ENCODE data around the gene GMEB2. TPM values are rescaled to one million over a fixed set of nuclear protein-coding genes. Genes with fewer than 3 reads are reported as not detected.
A peak's percentile ranks its signal among the peaks of the same experiment; 100 is the strongest.
"Not testable (repeated sequence)": the region's sequence is repeated elsewhere in the genome, so short reads cannot be mapped to it uniquely, and the experiment has no call there.

GMEB2 gene
- 21.9 TPM for total RNA-seq
- polyA plus RNA-seq: 10 to 100 TPM in 2 of 4 donors, 1 to 10 TPM in 2; 8.3 to 10.5 (median 9.4) TPM

- no peaks in the 10 kb centered on the region for H3K36me3 ChIP-seq (ENCODE audit: control insufficient read depth, insufficient read depth, low read length)
- DNase-seq (peak; percentile 67 to 89 (median 82)), ATAC-seq (ENCODE audit: low read depth in 2 of 2) (peak; percentile 56 to 61)
- peaks cover 0 to 56% (median 25%) of the 10 kb centered on the region in 4 donors for H3K4me1 Mint-ChIP-seq
- no peaks in the 10 kb centered on the region for H3K27me3 ChIP-seq (ENCODE audit: control insufficient read depth, insufficient read depth, low read length)
- H3K36me3 Mint-ChIP-seq: peaks cover 20% of the 10 kb centered on the region
- peak within 1 kb of the TSS; percentile 88 to 98 (median 96) for H3K27ac Mint-ChIP-seq
- no peaks in the 10 kb centered on the region for H3K9me3 Mint-ChIP-seq
- H3K9me3 ChIP-seq (ENCODE audit: control insufficient read depth in 2 of 2, low read length in 2 of 2): no peaks in the 10 kb centered on the region
- H3K27me3 Mint-ChIP-seq: no peaks in the 10 kb centered on the region
- peaks cover 37% of the 10 kb centered on the region for H3K4me1 ChIP-seq (ENCODE audit: control insufficient read depth, insufficient read depth, low read length, poor library complexity, severe bottlenecking)
- H3K4me3 Mint-ChIP-seq: peak within 1 kb of the TSS; percentile 79 to 98 (median 96)
- H3K27ac ChIP-seq (ENCODE audit: insufficient read depth, low read length, poor library complexity, severe bottlenecking): peak within 1 kb of the TSS; percentile 93
- peak within 1 kb of the TSS; percentile 84 for H3K4me3 ChIP-seq (ENCODE audit: low read depth, low read length)
Observed at GRCh38 chr20:63626424-63627128, at the start of gene GMEB2. Gene GMEB2, minus strand, starts transcription at chr20:63627101. Its CDS starts 7,704 bp downstream, at chr20:63619397.

- Mint-ChIP-seq H3K27ac (no peak overlapping the region), H3K4me3 (no peak overlapping the region), H3K27me3 (no peaks in the 10 kb centered on the region), H3K4me1 (no peaks in the 10 kb centered on the region), H3K9me3 (peaks cover 0 to 1% (median 0%) of the 10 kb centered on the region in 7 donors), H3K36me3 (peaks cover 11% of the 10 kb centered on the region)
- H3K4me3 ChIP-seq (ENCODE audit: low read depth, low read length): no peak overlapping the region
- no peak for ATAC-seq (ENCODE audit: low read depth in 2 of 2)
- H3K27ac ChIP-seq (ENCODE audit: insufficient read depth, low read length, poor library complexity, severe bottlenecking): no peak overlapping the region
- no peak for DNase-seq
- peaks cover 3% of the 10 kb centered on the region for H3K36me3 ChIP-seq (ENCODE audit: control insufficient read depth, insufficient read depth, low read length)
- H3K9me3 ChIP-seq (ENCODE audit: control insufficient read depth in 2 of 2, low read length in 2 of 2): no peaks in the 10 kb centered on the region
- no peaks in the 10 kb centered on the region for H3K4me1 ChIP-seq (ENCODE audit: control insufficient read depth, insufficient read depth, low read length, poor library complexity, severe bottlenecking)
- no peaks in the 10 kb centered on the region for H3K27me3 ChIP-seq (ENCODE audit: control insufficient read depth, insufficient read depth, low read length)
Observed at GRCh38 chr20:63675681-63676368, 48.9 kb upstream of the GMEB2 start.

GRCh38 chr20:63673951-63674350 is 47.0 kb upstream of the GMEB2 start:
- H3K4me3 ChIP-seq (ENCODE audit: low read depth, low read length): no peak overlapping the region
- no peaks in the 10 kb centered on the region for H3K9me3 ChIP-seq (ENCODE audit: control insufficient read depth in 2 of 2, low read length in 2 of 2)
- no peaks in the 10 kb centered on the region for H3K4me1 ChIP-seq (ENCODE audit: control insufficient read depth, insufficient read depth, low read length, poor library complexity, severe bottlenecking)
- H3K27ac Mint-ChIP-seq: no peak overlapping the region
- H3K27me3 ChIP-seq (ENCODE audit: control insufficient read depth, insufficient read depth, low read length): no peaks in the 10 kb centered on the region
- no peaks in the 10 kb centered on the region for H3K4me1 Mint-ChIP-seq
- H3K36me3 ChIP-seq (ENCODE audit: control insufficient read depth, insufficient read depth, low read length): peaks cover 3% of the 10 kb centered on the region
- peaks cover 15% of the 10 kb centered on the region for H3K36me3 Mint-ChIP-seq
- H3K27me3 Mint-ChIP-seq: no peaks in the 10 kb centered on the region
- peaks cover 0 to 1% (median 0%) of the 10 kb centered on the region in 7 donors for H3K9me3 Mint-ChIP-seq
- ATAC-seq (ENCODE audit: low read depth in 2 of 2) (no peak), DNase-seq (no peak)
- H3K4me3 Mint-ChIP-seq: no peak overlapping the region
- H3K27ac ChIP-seq (ENCODE audit: insufficient read depth, low read length, poor library complexity, severe bottlenecking): no peak overlapping the region

- Mint-ChIP-seq H3K36me3 (peaks cover 23% of the 10 kb centered on the region), H3K9me3 (peaks cover 0 to 1% (median 0%) of the 10 kb centered on the region in 7 donors), H3K4me1 (no peaks in the 10 kb centered on the region), H3K27ac (no peak overlapping the region), H3K4me3 (no peak overlapping the region), H3K27me3 (no peaks in the 10 kb centered on the region)
- Histone ChIP-seq H3K27me3 (ENCODE audit: control insufficient read depth, insufficient read depth, low read length) (no peaks in the 10 kb centered on the region), H3K27ac (ENCODE audit: insufficient read depth, low read length, poor library complexity, severe bottlenecking) (no peak overlapping the region), H3K4me3 (ENCODE audit: low read depth, low read length) (no peak overlapping the region), H3K4me1 (ENCODE audit: control insufficient read depth, insufficient read depth, low read length, poor library complexity, severe bottlenecking) (no peaks in the 10 kb centered on the region), H3K9me3 (ENCODE audit: control insufficient read depth in 2 of 2, low read length in 2 of 2) (no peaks in the 10 kb centered on the region), H3K36me3 (ENCODE audit: control insufficient read depth, insufficient read depth, low read length) (peaks cover 11% of the 10 kb centered on the region)
- ATAC-seq (ENCODE audit: low read depth in 2 of 2) (no peak), DNase-seq (no peak)
Observed at GRCh38 chr20:63672666-63673065, 45.8 kb upstream of the GMEB2 start.

GRCh38 chr20:63671695-63672094 is 44.8 kb upstream of the GMEB2 start:
- H3K27me3 ChIP-seq (ENCODE audit: control insufficient read depth, insufficient read depth, low read length); H3K27ac ChIP-seq (ENCODE audit: insufficient read depth, low read length, poor library complexity, severe bottlenecking); ATAC-seq (ENCODE audit: low read depth in 2 of 2); DNase-seq; H3K4me3 Mint-ChIP-seq; H3K4me3 ChIP-seq (ENCODE audit: low read depth, low read length); H3K4me1 ChIP-seq (ENCODE audit: control insufficient read depth, insufficient read depth, low read length, poor library complexity, severe bottlenecking); H3K27ac Mint-ChIP-seq; H3K27me3 Mint-ChIP-seq; H3K9me3 ChIP-seq (ENCODE audit: control insufficient read depth in 2 of 2, low read length in 2 of 2); H3K4me1 Mint-ChIP-seq; H3K9me3 Mint-ChIP-seq: not testable (repeated sequence)
- H3K36me3 Mint-ChIP-seq: peaks cover 23% of the 10 kb centered on the region
- peaks cover 19% of the 10 kb centered on the region for H3K36me3 ChIP-seq (ENCODE audit: control insufficient read depth, insufficient read depth, low read length)

- no peak overlapping the region for H3K27ac ChIP-seq (ENCODE audit: insufficient read depth, low read length, poor library complexity, severe bottlenecking)
- Mint-ChIP-seq H3K4me1 (no peaks in the 10 kb centered on the region), H3K9me3 (peaks cover 0 to 1% (median 0%) of the 10 kb centered on the region in 7 donors), H3K4me3 (peak overlapping the region in 1 of 4 donors; percentile 12), H3K27ac (no peak overlapping the region), H3K36me3 (peaks cover 19% of the 10 kb centered on the region), H3K27me3 (no peaks in the 10 kb centered on the region)
- H3K9me3 ChIP-seq (ENCODE audit: control insufficient read depth in 2 of 2, low read length in 2 of 2): no peaks in the 10 kb centered on the region
- DNase-seq (no peak), ATAC-seq (ENCODE audit: low read depth in 2 of 2) (no peak)
- no peaks in the 10 kb centered on the region for H3K4me1 ChIP-seq (ENCODE audit: control insufficient read depth, insufficient read depth, low read length, poor library complexity, severe bottlenecking)
- no peak overlapping the region for H3K4me3 ChIP-seq (ENCODE audit: low read depth, low read length)
- peaks cover 23% of the 10 kb centered on the region for H3K36me3 ChIP-seq (ENCODE audit: control insufficient read depth, insufficient read depth, low read length)
- no peaks in the 10 kb centered on the region for H3K27me3 ChIP-seq (ENCODE audit: control insufficient read depth, insufficient read depth, low read length)
Observed at GRCh38 chr20:63668351-63668750, 41.5 kb upstream of the GMEB2 start.

GRCh38 chr20:63667858-63668257 is 41.0 kb upstream of the GMEB2 start:
- Histone ChIP-seq H3K4me1 (ENCODE audit: control insufficient read depth, insufficient read depth, low read length, poor library complexity, severe bottlenecking) (no peaks in the 10 kb centered on the region), H3K27ac (ENCODE audit: insufficient read depth, low read length, poor library complexity, severe bottlenecking) (no peak overlapping the region), H3K9me3 (ENCODE audit: control insufficient read depth in 2 of 2, low read length in 2 of 2) (no peaks in the 10 kb centered on the region), H3K4me3 (ENCODE audit: low read depth, low read length) (no peak overlapping the region), H3K36me3 (ENCODE audit: control insufficient read depth, insufficient read depth, low read length) (peaks cover 23% of the 10 kb centered on the region), H3K27me3 (ENCODE audit: control insufficient read depth, insufficient read depth, low read length) (no peaks in the 10 kb centered on the region)
- peak overlapping the region in 1 of 4 donors; percentile 12 for H3K4me3 Mint-ChIP-seq
- H3K4me1 Mint-ChIP-seq: no peaks in the 10 kb centered on the region
- H3K36me3 Mint-ChIP-seq: peaks cover 19% of the 10 kb centered on the region
- DNase-seq (no peak), ATAC-seq (ENCODE audit: low read depth in 2 of 2) (no peak)
- H3K27me3 Mint-ChIP-seq: no peaks in the 10 kb centered on the region
- no peak overlapping the region for H3K27ac Mint-ChIP-seq
- peaks cover 0 to 1% (median 0%) of the 10 kb centered on the region in 7 donors for H3K9me3 Mint-ChIP-seq

All from CD4-positive, CD25-positive, alpha-beta regulatory T cell (primary cell).